IgD-negative memory B cell (primary cell): ENCODE data around the gene MAPKAPK2. TPM values are rescaled to one million over a fixed set of nuclear protein-coding genes. Genes with fewer than 3 reads are reported as not detected.

Source experiments
- H3K27ac Mint-ChIP-seq, 3 donors: one replicate each; pipeline ENCODE4 v1.8.0; 2020 to 2022; ENCODE audit warnings: mild to moderate bottlenecking in 3 of 3, mixed read lengths in 3 of 3, moderate library complexity in 1 of 3
- H3K27me3 Mint-ChIP-seq: one replicate; pipeline ENCODE4 v1.8.0; 2021; ENCODE audit warnings: mixed read lengths
- H3K36me3 Mint-ChIP-seq: one replicate; pipeline ENCODE4 v1.8.0; 2020; ENCODE audit warnings: mild to moderate bottlenecking, mixed read lengths
- H3K4me1 Mint-ChIP-seq, 3 donors: one replicate each; pipeline ENCODE4 v1.8.0; 2020 to 2022; ENCODE audit warnings: mixed read lengths in 3 of 3, mild to moderate bottlenecking in 1 of 3
- H3K4me3 Mint-ChIP-seq, 4 donors: one replicate each; pipeline ENCODE4 v1.8.0; 2020 to 2022; ENCODE audit warnings: mild to moderate bottlenecking in 4 of 4, mixed read lengths in 4 of 4, moderate library complexity in 3 of 4
- H3K9me3 Mint-ChIP-seq, 3 donors: one replicate each; pipeline ENCODE4 v1.8.0; 2020 to 2021; ENCODE audit warnings: mixed read lengths in 3 of 3, mild to moderate bottlenecking in 1 of 3
- polyA plus RNA-seq: library from polyadenylated mRNA; unstranded; fragments of 300-500 nt; fragmentation: Illumina TruSeq; gene quantifications from one replicate; pipeline ENCODE4 v1.2.3, GENCODE V29; 2021

The MAPKAPK2 gene
- polyA plus RNA-seq, 1 donor from 2014 or later = 4.1 TPM

DNA sequence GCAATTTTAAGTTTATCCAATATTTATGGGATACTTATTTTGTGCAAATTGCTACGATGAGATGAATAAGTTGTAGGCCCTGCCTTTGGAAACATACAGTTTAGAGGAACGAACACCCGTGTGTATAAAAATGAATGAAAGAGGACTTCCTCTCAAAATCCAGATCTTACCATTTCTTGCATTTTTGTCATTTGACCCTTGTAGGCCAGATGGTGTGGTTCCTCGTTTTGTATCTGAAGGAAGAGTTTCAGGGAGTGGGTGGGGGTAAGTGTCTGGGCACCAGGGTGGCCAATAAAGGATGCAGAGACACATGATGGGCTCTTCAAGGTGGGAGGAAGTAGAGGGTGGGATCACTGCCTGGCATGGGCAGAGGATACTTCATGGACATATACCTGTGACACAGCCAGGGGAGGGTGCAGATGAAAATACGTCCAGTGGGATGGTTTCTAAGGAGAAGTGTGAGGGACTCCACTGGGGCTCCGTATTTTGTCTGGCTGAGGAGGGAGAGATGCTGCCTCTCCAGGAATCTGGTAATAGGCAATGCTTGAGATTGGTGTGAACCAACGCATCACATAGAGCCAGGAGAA is 14.4 kb downstream of the MAPKAPK2 start:
- peak overlapping the region in 2 of 3 donors; percentile 48 to 75 for H3K27ac Mint-ChIP-seq
- no peaks in the 10 kb centered on the region for H3K27me3 Mint-ChIP-seq
- H3K36me3 Mint-ChIP-seq = no peaks in the 10 kb centered on the region
- no peak overlapping the region for H3K4me3 Mint-ChIP-seq
- no peaks in the 10 kb centered on the region for H3K9me3 Mint-ChIP-seq
- H3K4me1 Mint-ChIP-seq = peaks cover 38 to 74% (median 62%) of the 10 kb centered on the region in 3 donors

DNA sequence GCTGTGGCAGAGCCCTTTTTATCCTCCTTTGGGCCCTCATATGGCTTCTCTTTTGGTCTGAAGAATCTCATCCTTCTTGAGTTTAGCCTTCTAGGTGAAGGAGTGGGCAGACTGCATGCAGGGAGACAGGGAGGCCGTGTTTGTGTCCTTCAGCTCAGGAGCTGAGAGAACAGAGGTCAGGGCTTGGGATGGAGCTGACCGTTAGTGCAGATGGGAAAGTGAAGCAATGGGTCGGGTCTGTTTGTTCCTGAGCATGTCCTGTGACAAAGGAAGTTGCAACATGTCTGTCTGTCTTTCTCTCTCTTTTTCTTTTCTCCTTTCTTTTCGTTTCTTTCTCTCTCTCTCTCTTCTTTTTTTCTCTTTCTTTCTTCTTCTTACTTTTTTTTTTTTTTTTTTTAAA is 14.9 kb downstream of the MAPKAPK2 start:
- H3K36me3 Mint-ChIP-seq = no peaks in the 10 kb centered on the region
- H3K27me3 Mint-ChIP-seq = no peaks in the 10 kb centered on the region
- peak overlapping the region in 2 of 3 donors; percentile 48 to 75 for H3K27ac Mint-ChIP-seq
- H3K4me1 Mint-ChIP-seq = peaks cover 42 to 76% (median 66%) of the 10 kb centered on the region in 3 donors
- no peaks in the 10 kb centered on the region for H3K9me3 Mint-ChIP-seq
- no peak overlapping the region for H3K4me3 Mint-ChIP-seq

- Mint-ChIP-seq H3K9me3 (no peaks in the 10 kb centered on the region), H3K36me3 (no peaks in the 10 kb centered on the region), H3K4me1 (peaks cover 45 to 78% (median 68%) of the 10 kb centered on the region in 3 donors), H3K27me3 (no peaks in the 10 kb centered on the region), H3K4me3 (no peak overlapping the region), H3K27ac (peak overlapping the region in 2 of 3 donors; percentile 9 to 75)
Measured at GRCh38 chr1:206700445-206701036, 15.8 kb downstream of the MAPKAPK2 start.

GRCh38 chr1:206702260-206702659 is 17.6 kb downstream of the MAPKAPK2 start:
- H3K4me3 Mint-ChIP-seq = peak overlapping the region in 1 of 4 donors; percentile 51

GRCh38 chr1:206702803-206703202 is 18.1 kb downstream of the MAPKAPK2 start:
- no peaks in the 10 kb centered on the region for H3K9me3 Mint-ChIP-seq
- peaks cover 55 to 81% (median 63%) of the 10 kb centered on the region in 3 donors for H3K4me1 Mint-ChIP-seq
- H3K4me3 Mint-ChIP-seq = peak overlapping the region in 1 of 4 donors; percentile 6
- no peaks in the 10 kb centered on the region for H3K27me3 Mint-ChIP-seq
- no peaks in the 10 kb centered on the region for H3K36me3 Mint-ChIP-seq
- peak overlapping the region; percentile 3 to 91 (median 46) for H3K27ac Mint-ChIP-seq

More at GRCh38 chr1:206702260-206702659, 17.6 kb downstream of the MAPKAPK2 start:
- Mint-ChIP-seq H3K27ac (no peak overlapping the region), H3K9me3 (no peaks in the 10 kb centered on the region), H3K4me1 (peaks cover 51 to 79% (median 58%) of the 10 kb centered on the region in 3 donors), H3K27me3 (no peaks in the 10 kb centered on the region), H3K36me3 (no peaks in the 10 kb centered on the region)

DNA sequence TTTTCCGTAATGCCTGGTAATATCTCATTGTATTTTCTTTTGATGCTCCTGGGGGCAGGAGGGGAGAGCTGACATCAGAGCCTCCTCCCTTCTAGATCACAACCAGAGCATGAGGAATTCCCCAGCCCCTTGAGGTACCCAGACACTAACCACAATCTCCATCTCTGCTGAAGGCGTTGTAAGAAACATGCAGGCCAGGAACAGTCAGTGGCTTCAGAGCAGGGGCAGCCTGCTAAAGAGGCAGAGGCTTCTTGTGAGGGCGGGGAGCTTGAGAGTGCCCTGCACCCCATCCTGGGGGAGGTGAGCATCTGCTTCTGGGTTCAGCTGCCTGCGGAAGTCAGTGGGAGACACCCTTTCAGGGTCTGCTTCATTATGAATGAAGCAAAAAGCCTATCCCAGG is 19.0 kb downstream of the MAPKAPK2 start:
- Mint-ChIP-seq H3K27ac (peak overlapping the region; percentile 3 to 91 (median 90)), H3K4me1 (peaks cover 61 to 83% (median 68%) of the 10 kb centered on the region in 3 donors), H3K4me3 (peak overlapping the region in 3 of 4 donors; percentile 13 to 75 (median 69)), H3K36me3 (no peaks in the 10 kb centered on the region), H3K9me3 (no peaks in the 10 kb centered on the region), H3K27me3 (peaks cover 2% of the 10 kb centered on the region)

GRCh38 chr1:206704226-206704625 is 19.5 kb downstream of the MAPKAPK2 start:
- Mint-ChIP-seq H3K27ac (peak overlapping the region; percentile 3 to 91 (median 90)), H3K27me3 (peaks cover 2% of the 10 kb centered on the region), H3K9me3 (no peaks in the 10 kb centered on the region), H3K4me3 (peak overlapping the region in 3 of 4 donors; percentile 13 to 86 (median 69)), H3K36me3 (no peaks in the 10 kb centered on the region), H3K4me1 (peaks cover 61 to 84% (median 68%) of the 10 kb centered on the region in 3 donors)

- H3K27ac Mint-ChIP-seq = peak overlapping the region in 2 of 3 donors; percentile 68 to 76
- H3K9me3 Mint-ChIP-seq = no peaks in the 10 kb centered on the region
- H3K4me3 Mint-ChIP-seq = peak overlapping the region in 1 of 4 donors; percentile 86
- H3K27me3 Mint-ChIP-seq = peaks cover 2% of the 10 kb centered on the region
- no peaks in the 10 kb centered on the region for H3K36me3 Mint-ChIP-seq
- peaks cover 66 to 84% (median 72%) of the 10 kb centered on the region in 3 donors for H3K4me1 Mint-ChIP-seq
Measured at GRCh38 chr1:206705191-206705590, 20.5 kb downstream of the MAPKAPK2 start.

- peak overlapping the region in 2 of 3 donors; percentile 68 to 76 for H3K27ac Mint-ChIP-seq
- peaks cover 67 to 83% (median 74%) of the 10 kb centered on the region in 3 donors for H3K4me1 Mint-ChIP-seq
- H3K27me3 Mint-ChIP-seq = peaks cover 2% of the 10 kb centered on the region
- H3K4me3 Mint-ChIP-seq = peak overlapping the region in 2 of 4 donors; percentile 5 to 86
- H3K36me3 Mint-ChIP-seq = no peaks in the 10 kb centered on the region
- no peaks in the 10 kb centered on the region for H3K9me3 Mint-ChIP-seq
Measured at GRCh38 chr1:206705726-206706297, 21.1 kb downstream of the MAPKAPK2 start.

- no peaks in the 10 kb centered on the region for H3K9me3 Mint-ChIP-seq
- peak overlapping the region in 2 of 4 donors; percentile 23 to 59 for H3K4me3 Mint-ChIP-seq
- H3K36me3 Mint-ChIP-seq = no peaks in the 10 kb centered on the region
- peaks cover 2% of the 10 kb centered on the region for H3K27me3 Mint-ChIP-seq
- peak overlapping the region in 1 of 3 donors; percentile 21 for H3K27ac Mint-ChIP-seq
- peaks cover 67 to 82% (median 69%) of the 10 kb centered on the region in 3 donors for H3K4me1 Mint-ChIP-seq
Measured at GRCh38 chr1:206706298-206706791, 21.6 kb downstream of the MAPKAPK2 start.

DNA sequence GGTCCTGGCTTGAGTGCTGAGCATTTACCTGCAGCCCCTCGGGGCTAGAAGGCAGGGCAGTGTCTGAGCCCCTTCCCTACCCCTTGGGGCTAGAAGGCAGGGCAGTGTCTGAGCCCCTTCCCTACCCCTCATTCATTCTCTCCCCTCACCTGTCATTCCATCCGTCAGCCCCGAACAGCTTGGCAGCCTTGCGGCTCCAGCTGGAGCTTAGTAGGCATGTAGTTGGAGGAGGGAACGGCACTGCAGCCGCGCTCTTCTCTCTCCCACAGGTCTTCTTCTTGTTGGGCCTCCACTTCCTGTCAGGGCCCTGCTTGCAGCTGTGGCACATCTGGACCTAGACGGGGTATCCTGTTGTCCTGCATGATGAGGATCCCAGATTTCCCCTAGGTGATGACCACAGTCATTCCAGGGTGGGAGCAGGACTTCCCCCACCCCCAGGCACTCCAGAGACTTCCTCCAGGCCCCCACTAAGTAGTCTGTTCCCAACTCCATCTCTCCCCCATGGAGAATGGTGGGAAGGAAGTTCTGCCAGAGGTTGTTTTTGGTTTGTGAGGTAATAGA is 22.2 kb downstream of the MAPKAPK2 start:
- peak overlapping the region in 2 of 4 donors; percentile 59 to 74 for H3K4me3 Mint-ChIP-seq
- peaks cover 67 to 83% (median 68%) of the 10 kb centered on the region in 3 donors for H3K4me1 Mint-ChIP-seq
- no peaks in the 10 kb centered on the region for H3K36me3 Mint-ChIP-seq
- peaks cover 2% of the 10 kb centered on the region for H3K27me3 Mint-ChIP-seq
- H3K9me3 Mint-ChIP-seq = no peaks in the 10 kb centered on the region
- peak overlapping the region in 1 of 3 donors; percentile 31 for H3K27ac Mint-ChIP-seq

DNA sequence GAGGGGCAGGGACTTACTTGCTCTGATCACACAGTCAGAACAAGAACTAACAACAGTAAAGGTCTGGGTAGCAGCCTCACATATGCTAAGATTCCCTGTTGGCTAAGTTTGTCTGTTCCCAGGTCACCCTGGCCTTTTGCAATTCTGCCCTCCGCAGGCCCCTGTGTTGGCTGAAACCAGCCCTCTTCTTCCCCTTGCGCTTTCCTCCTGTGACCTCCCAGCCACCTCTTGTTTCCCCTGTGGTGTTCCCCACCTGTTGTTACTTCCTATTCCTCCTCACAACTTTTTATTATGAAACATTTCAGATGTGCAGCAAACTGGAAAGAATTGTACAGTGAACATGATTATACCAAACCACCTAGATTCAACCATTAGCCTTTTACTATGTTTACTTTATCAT is 23.4 kb downstream of the MAPKAPK2 start:
- no peaks in the 10 kb centered on the region for H3K9me3 Mint-ChIP-seq
- peak overlapping the region in 1 of 3 donors; percentile 4 for H3K27ac Mint-ChIP-seq
- peak overlapping the region; percentile 10 to 74 (median 21) for H3K4me3 Mint-ChIP-seq
- H3K36me3 Mint-ChIP-seq = no peaks in the 10 kb centered on the region
- peaks cover 2% of the 10 kb centered on the region for H3K27me3 Mint-ChIP-seq
- peaks cover 61 to 80% (median 67%) of the 10 kb centered on the region in 3 donors for H3K4me1 Mint-ChIP-seq

DNA sequence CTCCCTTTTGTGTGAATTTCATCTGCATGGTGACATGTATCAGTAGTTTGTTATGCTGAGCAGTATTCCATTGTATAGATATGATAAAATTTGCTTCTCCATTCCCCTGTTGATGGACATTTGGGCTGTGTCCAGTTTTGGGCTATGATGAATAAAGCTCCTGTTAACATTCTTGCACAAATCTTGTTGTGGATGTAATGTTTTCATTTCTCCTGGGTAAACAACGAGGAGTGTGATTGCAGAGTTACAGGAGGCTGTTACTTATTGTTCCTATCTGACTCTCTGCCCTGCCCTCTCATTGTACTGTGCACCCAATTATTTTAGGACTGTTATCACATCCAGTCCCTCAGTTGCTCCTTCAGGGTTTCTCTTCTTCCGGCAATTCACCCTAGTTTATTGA is 24.2 kb downstream of the MAPKAPK2 start:
- Mint-ChIP-seq H3K4me3 (peak overlapping the region in 1 of 4 donors; percentile 25), H3K27me3 (peaks cover 2% of the 10 kb centered on the region), H3K27ac (no peak overlapping the region), H3K4me1 (peaks cover 61 to 80% (median 64%) of the 10 kb centered on the region in 3 donors), H3K36me3 (no peaks in the 10 kb centered on the region), H3K9me3 (no peaks in the 10 kb centered on the region)

GRCh38 chr1:206709322-206709721 is 24.6 kb downstream of the MAPKAPK2 start:
- H3K36me3 Mint-ChIP-seq = no peaks in the 10 kb centered on the region
- H3K4me3 Mint-ChIP-seq = peak overlapping the region in 1 of 4 donors; percentile 25
- H3K27ac Mint-ChIP-seq = peak overlapping the region in 1 of 3 donors; percentile 4
- H3K4me1 Mint-ChIP-seq = peaks cover 61 to 80% (median 64%) of the 10 kb centered on the region in 3 donors
- H3K9me3 Mint-ChIP-seq = no peaks in the 10 kb centered on the region
- H3K27me3 Mint-ChIP-seq = peaks cover 2% of the 10 kb centered on the region
